Testis (tissue), 2 donors: ENCODE results near the gene QSOX1.

Source experiments
- POLR2A ChIP-seq: fragments of 450-650 bp; IDR thresholded peaks from one replicate; pipeline ENCODE4 v1.6.1; 2017; ENCODE audit warnings: antibody characterized with exemption, mild to moderate bottlenecking, moderate library complexity
- TF ChIP-seq, protein P1 (sequence below), 3 experiments: fragments of 450-650 bp in 2 of 3; fragments of 200-600 bp in 1 of 3; sonication (generic) in 1 of 3; IDR thresholded peaks; one replicate each; pipeline ENCODE4 v1.5.1; 2016 to 2019; ENCODE audit warnings: antibody characterized with exemption in 3 of 3, mild to moderate bottlenecking in 2 of 3, moderate library complexity in 1 of 3

DNA sequence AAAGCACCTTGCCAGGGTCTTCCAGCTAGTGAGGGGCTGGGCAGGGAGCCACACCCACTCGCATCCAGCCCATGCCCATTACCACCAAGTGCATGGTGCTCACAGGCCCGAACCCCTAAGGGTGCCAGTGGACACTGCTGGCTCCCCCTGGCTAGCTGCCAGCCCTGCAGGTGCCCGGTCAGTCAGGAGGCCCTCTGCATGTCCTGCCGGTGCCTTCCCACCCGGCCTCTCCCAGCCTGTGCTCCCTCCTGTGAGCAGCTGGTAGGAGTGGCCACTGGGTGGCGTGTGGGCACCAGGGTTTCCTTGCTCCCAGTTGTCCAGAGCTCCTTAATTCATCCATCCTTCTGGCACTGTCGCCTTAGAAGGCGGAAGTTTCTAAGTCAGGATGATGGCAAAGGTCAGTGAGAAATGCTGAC, 33.4 kb downstream of the QSOX1 start:
- TF ChIP-seq, protein P1, sequence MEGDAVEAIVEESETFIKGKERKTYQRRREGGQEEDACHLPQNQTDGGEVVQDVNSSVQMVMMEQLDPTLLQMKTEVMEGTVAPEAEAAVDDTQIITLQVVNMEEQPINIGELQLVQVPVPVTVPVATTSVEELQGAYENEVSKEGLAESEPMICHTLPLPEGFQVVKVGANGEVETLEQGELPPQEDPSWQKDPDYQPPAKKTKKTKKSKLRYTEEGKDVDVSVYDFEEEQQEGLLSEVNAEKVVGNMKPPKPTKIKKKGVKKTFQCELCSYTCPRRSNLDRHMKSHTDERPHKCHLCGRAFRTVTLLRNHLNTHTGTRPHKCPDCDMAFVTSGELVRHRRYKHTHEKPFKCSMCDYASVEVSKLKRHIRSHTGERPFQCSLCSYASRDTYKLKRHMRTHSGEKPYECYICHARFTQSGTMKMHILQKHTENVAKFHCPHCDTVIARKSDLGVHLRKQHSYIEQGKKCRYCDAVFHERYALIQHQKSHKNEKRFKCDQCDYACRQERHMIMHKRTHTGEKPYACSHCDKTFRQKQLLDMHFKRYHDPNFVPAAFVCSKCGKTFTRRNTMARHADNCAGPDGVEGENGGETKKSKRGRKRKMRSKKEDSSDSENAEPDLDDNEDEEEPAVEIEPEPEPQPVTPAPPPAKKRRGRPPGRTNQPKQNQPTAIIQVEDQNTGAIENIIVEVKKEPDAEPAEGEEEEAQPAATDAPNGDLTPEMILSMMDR (IDR thresholded peaks at IDR 0.05): peak in 2 of 3 experiments; percentile 25 to 52
- no peak for TF ChIP-seq POLR2A
